HEK293 (cell line): Measurements from ENCODE around the gene MID2.

Experiments
- CTCF ChIA-PET: fragments of 350-600 bp; formaldehyde crosslinking; extraction: SDS; loops from one replicate; lab custom pipeline; 2021; ENCODE audit warnings: antibody characterized with exemption; lab: Yijun Ruan, JAX
- POLR2A ChIA-PET: fragments of 300-600 bp; formaldehyde crosslinking; extraction: SDS; loops from one replicate; lab custom pipeline; 2020; ENCODE audit warnings: antibody characterized with exemption, inconsistent platforms; lab: Yijun Ruan, JAX
- H3K27ac ChIP-seq: fragments of 200-500 bp; sonication (Bioruptor generic); 2 replicates; pipeline ENCODE4 v1.5.1; 2014; ENCODE audit warnings: low read depth, low read length, control low read depth, inconsistent platforms; ENCODE audit errors: extremely low read depth
- H3K36me3 ChIP-seq, 2 experiments: fragments of 200-500 bp in 1 of 2; sonication (Bioruptor generic) in 1 of 2; 1 replicate in 1 of 2; 2 replicates in 1 of 2; pipeline ENCODE4 v1.5.1; 2014 to 2017; ENCODE audit warnings: inconsistent platforms in 2 of 2, low read length in 2 of 2; ENCODE audit not compliant: control insufficient read depth in 2 of 2, insufficient read depth in 1 of 2
- H3K4me1 ChIP-seq: fragments of 200-500 bp; sonication (Bioruptor generic); 2 replicates; pipeline ENCODE4 v1.5.1; 2014; ENCODE audit warnings: mild to moderate bottlenecking, low read length, inconsistent platforms; ENCODE audit not compliant: control insufficient read depth, insufficient read depth
- H3K4me3 ChIP-seq: 2 replicates; pipeline ENCODE4 v1.5.1; 2011; ENCODE audit warnings: low read depth, mild to moderate bottlenecking, control low read depth, low read length, moderate library complexity
- H3K9me3 ChIP-seq: fragments of 200-500 bp; sonication (Bioruptor generic); 2 replicates; pipeline ENCODE4 v1.5.1; 2014; ENCODE audit warnings: low read depth, low read length, inconsistent platforms; ENCODE audit not compliant: control insufficient read depth, insufficient read depth
- HIC1 ChIP-seq: fragments of 450-650 bp; formaldehyde crosslinking; IDR thresholded peaks from 2 replicates; pipeline ENCODE4 v1.5.1; 2016; ENCODE audit warnings: missing biosample characterization, missing genetic modification characterization
- OVOL3 ChIP-seq: fragments of 450-650 bp; formaldehyde crosslinking; IDR thresholded peaks from 2 replicates; pipeline ENCODE4 v1.5.1; 2016; ENCODE audit warnings: missing biosample characterization, missing genetic modification characterization
- PRDM2 ChIP-seq: fragments of 450-650 bp; formaldehyde crosslinking; IDR thresholded peaks from 2 replicates; pipeline ENCODE4 v1.5.1; 2016; ENCODE audit warnings: missing biosample characterization, missing genetic modification characterization, borderline replicate concordance
- SCRT2 ChIP-seq: fragments of 450-650 bp; formaldehyde crosslinking; IDR thresholded peaks from 2 replicates; pipeline ENCODE4 v1.5.1; 2016; ENCODE audit warnings: missing biosample characterization, missing genetic modification characterization
- ZEB2 ChIP-seq: fragments of 450-650 bp; formaldehyde crosslinking; IDR thresholded peaks from 2 replicates; pipeline ENCODE4 v1.5.1; 2016; ENCODE audit warnings: missing biosample characterization, missing genetic modification characterization
- ZNF140 ChIP-seq: fragments of 450-650 bp; formaldehyde crosslinking; IDR thresholded peaks from 2 replicates; pipeline ENCODE4 v1.5.1; 2016; ENCODE audit warnings: missing biosample characterization, missing genetic modification characterization
- ZNF157 ChIP-seq: fragments of 450-650 bp; formaldehyde crosslinking; IDR thresholded peaks from 2 replicates; pipeline ENCODE4 v1.5.1; 2016; ENCODE audit warnings: missing biosample characterization, missing genetic modification characterization
- ZNF280C ChIP-seq: fragments of 450-650 bp; formaldehyde crosslinking; IDR thresholded peaks from 2 replicates; pipeline ENCODE4 v1.5.1; 2016; ENCODE audit warnings: missing biosample characterization, missing genetic modification characterization
- ZNF48 ChIP-seq: fragments of 450-650 bp; formaldehyde crosslinking; IDR thresholded peaks from 2 replicates; pipeline ENCODE4 v1.5.1; 2016; ENCODE audit warnings: missing biosample characterization, missing genetic modification characterization
- ZNF596 ChIP-seq: fragments of 450-650 bp; IDR thresholded peaks from 2 replicates; pipeline ENCODE4 v1.5.0; 2018; ENCODE audit warnings: missing biosample characterization, mild to moderate bottlenecking, missing genetic modification characterization, moderate library complexity
- ZNF701 ChIP-seq: fragments of 450-650 bp; formaldehyde crosslinking; IDR thresholded peaks from 2 replicates; pipeline ENCODE4 v1.5.1; 2016; ENCODE audit warnings: missing biosample characterization, missing genetic modification characterization
- ZSCAN18 ChIP-seq: fragments of 450-650 bp; formaldehyde crosslinking; IDR thresholded peaks from 2 replicates; pipeline ENCODE4 v1.5.1; 2016; ENCODE audit warnings: missing biosample characterization, missing genetic modification characterization
- ZSCAN4 ChIP-seq: fragments of 450-650 bp; formaldehyde crosslinking; IDR thresholded peaks from 2 replicates; pipeline ENCODE4 v1.5.1; 2017; ENCODE audit warnings: missing biosample characterization, missing genetic modification characterization

The MID2 gene

GRCh38 chrX:107871136-107871535, 45.5 kb downstream of the MID2 start (continued):
- TF ChIP-seq HIC1 (tag by site-specific recombination), result no peak
- no peak for TF ChIP-seq ZNF48 (tag by site-specific recombination)
- TF ChIP-seq ZNF157 (tag by site-specific recombination), result no peak
- TF ChIP-seq ZNF701 (tag by site-specific recombination), result no peak

- H3K9me3 ChIP-seq, result no peaks in the 10 kb centered on the region
- POLR2A ChIA-PET, result no interaction called here
These were observed 52.4 kb downstream of the MID2 start for GRCh38 chrX:107878106-107878505.

GRCh38 chrX:107880054-107880610, 54.5 kb downstream of the MID2 start:
- Histone ChIP-seq H3K36me3 (no peaks in the 10 kb centered on the region), H3K4me1 (no peaks in the 10 kb centered on the region), H3K27ac (no peak overlapping the region), H3K9me3 (no peaks in the 10 kb centered on the region), H3K4me3 (no peak overlapping the region)
- CTCF ChIA-PET, result interaction anchor here (1.0 kb wide), 1 partner anchor 9 kb away, joined by 3 read pairs; no protein-coding TSS in a partner anchor
- POLR2A ChIA-PET, result no interaction called here
- TF ChIP-seq ZNF140 (tag by site-specific recombination) (no peak), ZNF280C (no peak), ZEB2 (tag by site-specific recombination) (no peak), SCRT2 (no peak), ZSCAN4 (tag by site-specific recombination) (no peak), ZSCAN18 (tag by site-specific recombination) (no peak)

More at GRCh38 chrX:107878106-107878505, 52.4 kb downstream of the MID2 start:
- no peak overlapping the region for H3K27ac ChIP-seq
- H3K4me3 ChIP-seq, result no peak overlapping the region
- TF ChIP-seq PRDM2 (tag by site-specific recombination) (no peak), OVOL3 (tag by site-specific recombination) (no peak), ZNF596 (tag by site-specific recombination) (no peak)
- CTCF ChIA-PET, result no interaction called here
- H3K36me3 ChIP-seq, result no peaks in the 10 kb centered on the region
- no peaks in the 10 kb centered on the region for H3K4me1 ChIP-seq
